A549 treated with RU486 at 1 μM for 4 hours (cell line): ENCODE results near the gene GLRX5. TPM values are rescaled to one million over a fixed set of nuclear protein-coding genes. Genes with fewer than 3 reads are reported as not detected.

Experiments
- total RNA-seq: library from RNA; stranded (reverse); fragments of 200-300 nt; extraction: Qiagen RNA extraction; gene quantifications from 5 replicates; pipeline ENCODE4 v1.2.3, GENCODE V29; 2022; ENCODE audit warnings: low read depth

The GLRX5 gene
- total RNA-seq: 55.5 to 79.2 TPM (median 74.0 TPM) in 5 replicates

GRCh38 chr14:95534299-95535225 lies at the start of gene GLRX5:
GLRX5 (plus strand) TSS chr14:95535050; CDS start chr14:95535090, 40 bp downstream.

GRCh38 chr14:95516554-95517181 lies 18.2 kb upstream of the GLRX5 start, which contains the start of gene SYNE3:
SYNE3 (minus strand) TSS chr14:95516650; CDS start chr14:95475821, 40,829 bp downstream.

Other genes with a start within 250 kb of the GLRX5 start
- gene CLMN, start 215.1 kb upstream of the GLRX5 start, total RNA-seq: 4.4 to 5.9 TPM (median 4.8 TPM) in 5 replicates
- 0.18 to 0.23 TPM (median 0.23 TPM) in 5 replicates for gene SYNE3, start 18.4 kb upstream of the GLRX5 start, total RNA-seq
- gene TCL1B, start 151.4 kb downstream of the GLRX5 start, total RNA-seq: not detected in 5 replicates
- gene TCL1A, start 179.1 kb downstream of the GLRX5 start, total RNA-seq: not detected in 5 replicates